OCI-LY1 (cell line): Measurements from ENCODE around the gene CACNA1C.

Experiments used
- H2AFZ ChIP-seq: fragments of 200-600 bp; sonication (generic), shearing (Covaris generic); 2 replicates; pipeline ENCODE4 v1.6.0; 2014; ENCODE audit warnings: antibody characterized with exemption, mild to moderate bottlenecking, low read length
- H3F3A ChIP-seq: fragments of 200-600 bp; sonication (generic), shearing (Covaris generic); 2 replicates; pipeline ENCODE4 v1.6.0; 2014; ENCODE audit warnings: mild to moderate bottlenecking, antibody characterized with exemption, low read length, moderate library complexity; ENCODE audit not compliant: insufficient read depth
- H3K27ac ChIP-seq: fragments of 200-600 bp; sonication (generic); 2 replicates; pipeline ENCODE4 v1.5.1; 2014; ENCODE audit warnings: low read length, mixed run types, mild to moderate bottlenecking, low read depth; ENCODE audit not compliant: poor library complexity, severe bottlenecking
- H3K27me3 ChIP-seq: fragments of 200-600 bp; sonication (generic); 2 replicates; pipeline ENCODE4 v1.6.0; 2014; ENCODE audit warnings: antibody characterized with exemption, mild to moderate bottlenecking, low read length, moderate library complexity; ENCODE audit not compliant: insufficient read depth
- H3K36me3 ChIP-seq: fragments of 200-600 bp; sonication (generic); 2 replicates; pipeline ENCODE4 v1.6.1; 2014; ENCODE audit warnings: mild to moderate bottlenecking, antibody characterized with exemption, low read length, moderate library complexity, mixed read lengths; ENCODE audit not compliant: insufficient read depth
- H3K4me1 ChIP-seq: fragments of 200-600 bp; sonication (generic); 2 replicates; pipeline ENCODE4 v1.5.1; 2014; ENCODE audit warnings: mild to moderate bottlenecking, low read length, moderate library complexity; ENCODE audit not compliant: insufficient read depth, severe bottlenecking
- H3K4me2 ChIP-seq: fragments of 200-600 bp; sonication (generic), shearing (Covaris generic); 2 replicates; pipeline ENCODE4 v1.6.1; 2014; ENCODE audit warnings: low read length
- H3K4me3 ChIP-seq: fragments of 200-600 bp; sonication (generic); 2 replicates; pipeline ENCODE4 v1.5.1; 2014; ENCODE audit warnings: low read length, low read depth, mild to moderate bottlenecking, mixed read lengths; ENCODE audit not compliant: poor library complexity, severe bottlenecking
- H3K79me2 ChIP-seq: fragments of 200-600 bp; shearing (Covaris generic); 2 replicates; pipeline ENCODE4 v1.6.1; 2016; ENCODE audit warnings: mixed run types, low read length, mixed read lengths; ENCODE audit not compliant: insufficient read depth
- H3K9ac ChIP-seq: fragments of 200-600 bp; sonication (generic), shearing (Covaris generic); 2 replicates; pipeline ENCODE4 v1.6.1; 2014; ENCODE audit warnings: mild to moderate bottlenecking, low read length, mixed read lengths
- H3K9me2 ChIP-seq: fragments of 200-600 bp; sonication (generic), shearing (Covaris generic); 2 replicates; pipeline ENCODE4 v1.6.1; 2014; ENCODE audit warnings: low read depth, mild to moderate bottlenecking, low read length, mixed read lengths
- H3K9me3 ChIP-seq: fragments of 200-600 bp; shearing (Covaris generic); 2 replicates; pipeline ENCODE4 v1.6.1; 2014; ENCODE audit warnings: low read length, mixed read lengths
- H4K20me1 ChIP-seq: fragments of 200-600 bp; sonication (generic), shearing (Covaris generic); 2 replicates; pipeline ENCODE4 v1.6.0; 2016; ENCODE audit warnings: mild to moderate bottlenecking, low read length; ENCODE audit not compliant: insufficient read depth
- CTCF ChIP-seq: fragments of 200-600 bp; sonication (generic), shearing (Covaris generic); IDR thresholded peaks from 2 replicates; pipeline ENCODE4 v1.5.1; 2017; ENCODE audit warnings: mild to moderate bottlenecking, antibody characterized with exemption, low read length, moderate library complexity, mixed read lengths
- EZH2 ChIP-seq: fragments of 200-600 bp; sonication (generic), shearing (Covaris generic); IDR thresholded peaks from 2 replicates; pipeline ENCODE4 v1.8.0; 2017; ENCODE audit warnings: borderline replicate concordance, mixed run types, mild to moderate bottlenecking, antibody characterized with exemption, low read length, moderate library complexity, mixed read lengths

The CACNA1C gene

GRCh38 chr12:2578772-2579171, 526.0 kb downstream of the CACNA1C start:
- no peak overlapping the region for H3K4me3 ChIP-seq

GRCh38 chr12:2580821-2581220, 528.0 kb downstream of the CACNA1C start:
- Histone ChIP-seq H3K36me3 (no peaks in the 10 kb centered on the region), H3K4me1 (no peaks in the 10 kb centered on the region), H3K79me2 (no peaks in the 10 kb centered on the region), H2AFZ (no peak overlapping the region), H3F3A (no peaks in the 10 kb centered on the region), H3K9me2 (no peaks in the 10 kb centered on the region), H3K9me3 (no peaks in the 10 kb centered on the region), H3K27me3 (no peaks in the 10 kb centered on the region), H3K9ac (no peak overlapping the region), H3K27ac (no peak overlapping the region), H3K4me3 (no peak overlapping the region), H3K4me2 (no peak overlapping the region), H4K20me1 (no peaks in the 10 kb centered on the region)
- no peak for TF ChIP-seq CTCF
- no peak for TF ChIP-seq EZH2

More at GRCh38 chr12:2578772-2579171, 526.0 kb downstream of the CACNA1C start:
- 0 out of 2 replicates have a peak, but pooled peaks cover 8% of the 10 kb centered on the region for H3K27me3 ChIP-seq
- no peaks in the 10 kb centered on the region for H3K9me2 ChIP-seq
- H3K4me2 ChIP-seq, result no peak overlapping the region
- no peaks in the 10 kb centered on the region for H3F3A ChIP-seq
- no peaks in the 10 kb centered on the region for H3K9me3 ChIP-seq
- no peaks in the 10 kb centered on the region for H3K36me3 ChIP-seq
- no peak overlapping the region for H3K27ac ChIP-seq
- TF ChIP-seq EZH2, result no peak
- no peak for TF ChIP-seq CTCF
- no peak overlapping the region for H2AFZ ChIP-seq
- H4K20me1 ChIP-seq, result no peaks in the 10 kb centered on the region
- H3K4me1 ChIP-seq, result no peaks in the 10 kb centered on the region
- no peaks in the 10 kb centered on the region for H3K79me2 ChIP-seq
- no peak overlapping the region for H3K9ac ChIP-seq

- Histone ChIP-seq H3K4me2 (no peak overlapping the region), H3K79me2 (no peaks in the 10 kb centered on the region), H3K9me2 (no peaks in the 10 kb centered on the region), H3K9me3 (no peaks in the 10 kb centered on the region), H4K20me1 (no peaks in the 10 kb centered on the region), H2AFZ (no peak overlapping the region), H3K4me1 (no peaks in the 10 kb centered on the region), H3K9ac (no peak overlapping the region), H3K4me3 (no peak overlapping the region), H3K36me3 (no peaks in the 10 kb centered on the region), H3F3A (no peaks in the 10 kb centered on the region), H3K27ac (no peak overlapping the region), H3K27me3 (no peaks in the 10 kb centered on the region)
- no peak for TF ChIP-seq EZH2
- TF ChIP-seq CTCF, result no peak
Observed at GRCh38 chr12:2581293-2582045, 528.7 kb downstream of the CACNA1C start.
